Left ventricle myocardium superior (tissue), 1 donor: ENCODE measurements around the gene GTF2A2. TPM values are rescaled to one million over a fixed set of nuclear protein-coding genes. Genes with fewer than 3 reads are reported as not detected.
"Not testable (repeated sequence)": the region's sequence is repeated elsewhere in the genome, so short reads cannot be mapped to it uniquely, and the experiment has no call there.

Experiments
- ATAC-seq: fragments of 200-7000 bp; cut with Tn5 transposase; one replicate; pipeline ENCODE4 v1.9.1; 2020; ENCODE audit warnings: mild to moderate bottlenecking, moderate library complexity
- DNase-seq: peaks from one replicate; pipeline ENCODE4 v3.0.0-alpha.2; 2020
- intact Hi-C: fragments of 100-400 bp; cut with micrococcal nuclease; formaldehyde crosslinking; loops from one replicate; pipeline ENCODE4 v1.11.0; 2022
- long read RNA-seq: library from polyadenylated mRNA; unstranded; transcript quantifications from one replicate; pipeline ENCODE4 v2.0.0, GENCODE V29; 2021
- total RNA-seq: library from RNA; stranded (reverse); fragmentation: NEBNext Ultra II Directional; extraction: Animal tissue kit (Norgen Biotek cat#: 25700); gene quantifications from one replicate; pipeline ENCODE4 v1.2.1, GENCODE V29; 2021
- donor health status: DM: no; HTN: yes; CAD: no; lungs with severe emphysema.

GTF2A2 gene
- 121 TPM for total RNA-seq
- long read RNA-seq, transcript GTF2A2-202 (5 exons, 1,582 nt): major isoform, 53 of 57 reads
- long read RNA-seq, partial matches to known transcripts: 0 of 57 reads
- long read RNA-seq, other reads (novel, unspliced or antisense): 0 of 57 reads

GRCh38 chr15:59656897-59657634 lies at the start of gene GTF2A2:
GTF2A2 (minus strand) TSS chr15:59657515; CDS start chr15:59652277, 5,238 bp downstream.
- peak; percentile 96 for DNase-seq
- peak; percentile 100 for ATAC-seq
- intact Hi-C loops: no loop called here

DNA sequence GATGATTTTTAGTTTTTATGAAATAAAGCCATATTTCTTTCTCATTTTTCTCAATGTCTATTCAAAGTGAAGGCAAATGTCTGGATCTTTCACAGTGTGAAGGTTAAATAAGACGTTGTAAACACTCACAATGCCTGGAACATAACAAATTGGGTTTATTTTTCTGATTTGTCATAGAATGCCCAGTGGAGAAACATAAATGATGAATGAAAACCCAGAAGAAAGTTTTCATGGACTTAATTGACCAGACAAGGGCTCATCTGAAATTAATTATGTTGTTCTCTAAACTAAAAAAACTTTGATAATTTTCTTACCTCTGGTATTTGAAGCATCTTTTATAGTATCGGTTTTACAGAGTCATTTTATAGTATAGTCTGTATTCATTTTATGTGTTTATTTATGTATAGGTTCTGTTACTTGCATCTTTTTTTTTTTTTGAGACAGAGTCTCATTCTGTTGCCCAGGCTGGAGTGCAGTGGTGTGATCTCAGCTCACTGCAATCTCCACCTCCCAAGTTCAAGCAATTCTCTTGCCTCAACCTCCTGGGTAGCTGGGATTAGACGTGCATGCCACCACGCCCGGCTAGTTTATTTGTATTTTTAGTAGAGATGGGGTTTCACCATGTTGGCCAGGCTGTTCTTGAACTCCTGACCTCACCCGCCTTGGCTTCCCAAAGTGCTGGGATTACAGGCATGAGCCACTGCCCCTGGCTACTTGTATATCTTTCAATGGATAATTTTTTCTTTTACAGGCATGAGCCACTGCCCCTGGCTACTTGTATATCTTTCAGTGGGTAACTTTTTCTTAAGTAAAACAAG lies 46.9 kb upstream of the GTF2A2 start:
- intact Hi-C loops: no loop called here
- DNase-seq (no peak), ATAC-seq (no peak)

DNA sequence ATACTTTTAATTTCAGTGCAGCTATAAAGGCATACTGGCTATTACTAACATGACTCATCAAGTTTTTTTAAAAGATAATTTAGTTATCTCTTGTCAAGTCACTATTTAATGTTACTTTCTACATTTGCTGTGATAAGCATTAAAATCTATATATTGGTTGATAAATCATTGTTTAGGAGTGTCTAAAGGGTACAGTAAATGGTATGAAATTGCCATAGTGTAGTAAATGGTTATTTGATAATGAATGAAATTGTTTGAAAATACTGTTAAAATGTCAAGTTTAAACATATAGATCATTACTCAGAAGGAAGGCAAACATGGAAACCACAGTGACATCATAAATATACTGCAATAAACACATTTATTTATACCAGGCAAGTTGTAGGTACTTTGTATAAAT lies 45.0 kb upstream of the GTF2A2 start:
- no peak for DNase-seq
- no peak for ATAC-seq
- intact Hi-C loops: no loop called here

GRCh38 chr15:59701880-59702279 lies 44.6 kb upstream of the GTF2A2 start:
- intact Hi-C loops: no loop called here

GRCh38 chr15:59699810-59700431 lies 42.6 kb upstream of the GTF2A2 start:
- intact Hi-C loops: no loop called here
- no peak for DNase-seq
- ATAC-seq: no peak

More at GRCh38 chr15:59701880-59702279, 44.6 kb upstream of the GTF2A2 start:
- no peak for DNase-seq
- no peak for ATAC-seq

DNA sequence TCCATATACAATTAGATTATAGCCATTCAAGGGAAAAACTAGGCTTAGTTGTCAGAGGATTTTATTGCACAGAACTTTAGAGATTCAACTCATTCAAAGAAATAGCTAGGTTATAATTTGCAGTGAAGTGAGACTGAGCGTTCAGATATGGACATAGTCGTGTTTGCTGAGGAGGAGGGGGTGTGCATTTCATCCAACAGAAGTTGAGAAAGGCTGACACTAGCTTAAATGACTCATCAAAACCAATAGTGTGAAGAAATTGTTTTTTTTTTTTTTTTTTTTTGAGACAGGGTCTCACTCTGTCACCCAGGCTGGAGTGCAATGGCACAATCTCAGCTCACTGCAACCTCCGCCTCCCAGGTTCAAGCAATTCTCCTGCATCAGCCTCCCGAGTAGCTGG lies 40.8 kb upstream of the GTF2A2 start:
- ATAC-seq, DNase-seq, intact Hi-C loops: not testable (repeated sequence)

DNA sequence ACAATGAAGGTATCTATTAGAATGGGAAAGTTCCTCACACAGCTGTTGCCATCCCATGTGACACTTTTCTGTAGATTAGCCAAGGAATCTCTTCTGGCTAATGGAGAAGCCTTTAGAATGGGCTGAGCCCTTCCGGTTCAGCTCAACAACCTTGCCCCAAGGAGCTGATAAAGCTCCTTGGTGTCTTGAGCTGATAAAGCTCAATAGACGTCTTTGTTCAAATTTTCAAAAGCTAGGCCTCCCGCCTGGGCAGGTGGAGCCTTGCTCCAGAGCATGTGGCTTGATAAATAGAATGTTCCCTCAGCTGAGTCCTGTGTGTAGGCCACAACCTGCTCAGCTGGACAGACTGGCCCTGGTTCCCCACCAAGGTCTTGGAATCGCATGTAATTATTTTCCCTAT lies 39.0 kb upstream of the GTF2A2 start:
- no peak for ATAC-seq
- DNase-seq: no peak
- intact Hi-C loops: no loop called here

GRCh38 chr15:59694779-59695178 lies 37.5 kb upstream of the GTF2A2 start:
- intact Hi-C loops: no loop called here
- DNase-seq: no peak

DNA sequence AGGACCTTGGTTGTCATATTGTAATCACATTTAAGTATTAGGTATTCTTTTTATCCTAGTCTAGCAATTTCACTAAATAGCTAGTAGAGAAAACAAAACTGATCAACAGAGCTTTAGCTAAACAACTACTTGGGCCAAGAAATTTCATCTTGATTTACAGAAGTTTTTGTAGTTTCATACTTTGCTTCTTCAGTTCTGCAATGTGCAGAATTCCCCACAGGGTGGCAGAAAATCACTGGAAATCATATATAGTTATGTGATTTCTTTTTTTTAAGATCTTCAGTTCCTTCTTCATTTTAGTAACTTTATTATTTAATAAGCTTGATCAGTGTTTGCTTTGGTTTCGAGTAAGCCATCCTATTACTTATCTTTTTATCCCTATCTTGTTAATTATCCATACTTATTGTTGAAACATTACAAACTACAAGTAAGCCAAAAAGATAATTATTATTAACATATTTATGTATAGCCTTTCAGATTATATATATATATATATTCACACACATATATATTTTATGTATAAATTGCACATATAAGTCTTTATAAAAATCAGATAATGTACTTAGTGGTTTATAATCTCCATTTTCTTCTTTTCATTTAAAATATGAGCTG lies 34.0 kb upstream of the GTF2A2 start:
- DNase-seq (no peak), ATAC-seq (no peak)
- intact Hi-C loops: no loop called here

More at GRCh38 chr15:59694779-59695178, 37.5 kb upstream of the GTF2A2 start:
- no peak for ATAC-seq

DNA sequence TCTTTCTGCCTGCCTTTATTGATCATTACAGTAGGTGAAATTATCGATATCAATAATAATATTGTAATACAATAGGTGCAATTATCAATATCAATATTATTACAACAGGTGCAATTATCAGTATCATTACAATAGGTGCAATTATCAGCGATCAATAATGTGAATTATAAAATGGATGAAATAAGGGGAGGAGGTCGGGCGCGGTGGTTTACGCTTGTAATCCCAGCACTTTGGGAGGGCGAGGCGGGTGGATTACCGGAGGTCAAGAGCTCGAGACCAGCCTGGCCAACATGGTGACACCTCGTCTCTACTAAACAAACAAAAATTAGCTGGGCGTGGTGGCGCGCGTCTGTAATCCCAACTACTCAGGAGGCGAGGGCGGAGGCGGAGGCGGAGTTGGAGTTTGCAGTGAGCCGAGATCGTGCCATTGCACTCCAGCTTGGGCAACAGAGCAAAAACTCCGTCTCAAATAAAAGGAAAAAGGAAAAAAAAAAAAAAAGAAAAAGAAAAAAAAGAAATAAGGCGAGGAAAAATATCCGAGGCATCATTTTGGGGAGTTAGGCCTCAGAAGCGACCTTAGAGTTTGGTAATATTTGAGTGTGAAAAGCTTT lies 32.4 kb upstream of the GTF2A2 start:
- intact Hi-C loops: no loop called here
- DNase-seq (peak; percentile 91), ATAC-seq (peak; percentile 75)

- intact Hi-C loops: no loop called here
- peak; percentile 98 for ATAC-seq
Observed at GRCh38 chr15:59688782-59689625, 31.7 kb upstream of the GTF2A2 start, which contains the start of gene BNIP2. BNIP2 (minus strand) TSS chr15:59689320; CDS start chr15:59682457, 6,863 bp downstream.

DNA sequence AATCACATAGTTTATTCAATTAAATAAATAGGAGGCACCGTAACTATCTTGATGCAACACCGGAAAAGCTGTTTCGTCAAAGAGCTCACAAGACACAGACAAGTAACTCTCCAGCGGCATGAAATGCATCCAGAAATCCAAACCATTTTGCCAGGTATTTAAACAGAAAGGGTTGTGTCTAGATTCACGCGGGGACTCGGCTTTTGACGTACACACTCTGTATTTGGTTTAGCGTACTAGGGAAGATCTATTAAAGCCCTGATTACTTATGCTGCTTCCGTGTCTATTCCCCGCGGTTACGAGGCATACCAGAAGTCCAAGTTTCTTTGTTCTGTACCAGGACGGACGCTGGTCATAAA lies 31.1 kb upstream of the GTF2A2 start:
- DNase-seq (no peak), ATAC-seq (no peak)
- intact Hi-C loops: no loop called here

More at GRCh38 chr15:59688782-59689625, 31.7 kb upstream of the GTF2A2 start, which contains the start of gene BNIP2:
- peak; percentile 100 for DNase-seq

DNA sequence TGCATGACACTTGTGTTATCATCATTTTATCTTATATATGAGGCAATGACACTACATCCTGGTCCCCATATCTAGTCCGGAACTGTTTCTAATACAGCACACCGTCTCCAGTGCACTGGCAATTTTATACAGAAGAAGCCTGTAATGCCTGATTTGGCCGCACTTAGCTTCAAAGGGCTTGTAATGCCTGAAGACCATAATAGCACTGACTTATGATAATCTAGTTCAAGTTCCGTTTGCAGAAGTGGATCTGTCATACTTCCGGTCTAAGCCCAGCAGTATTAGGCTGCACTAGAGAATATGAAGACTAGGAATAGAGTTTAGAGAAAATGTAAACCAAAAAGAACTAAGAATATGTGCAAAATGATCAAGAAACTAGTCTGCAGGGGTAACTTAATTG lies 30.5 kb upstream of the GTF2A2 start:
- ATAC-seq: no peak
- intact Hi-C loops: no loop called here
- no peak for DNase-seq

DNA sequence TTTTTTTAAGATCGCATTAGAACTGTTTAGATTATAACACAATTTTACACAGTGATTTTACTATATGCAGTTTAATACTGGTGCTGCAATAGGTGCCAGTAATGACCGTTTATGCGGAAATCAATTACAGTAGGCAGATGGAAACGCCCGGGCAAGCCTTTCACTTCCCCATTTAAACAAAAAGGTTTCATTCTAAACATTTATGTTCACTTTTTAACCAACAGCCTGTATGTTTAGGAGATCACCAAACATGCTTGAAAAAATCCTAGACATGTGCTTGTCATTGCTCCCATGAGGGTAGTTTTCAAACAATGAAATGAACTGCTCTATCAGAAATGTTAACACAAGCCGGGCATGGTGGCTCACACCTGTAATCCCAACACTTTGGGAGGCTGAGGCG lies 29.1 kb upstream of the GTF2A2 start:
- DNase-seq (no peak), ATAC-seq (no peak)
- intact Hi-C loops: no loop called here

DNA sequence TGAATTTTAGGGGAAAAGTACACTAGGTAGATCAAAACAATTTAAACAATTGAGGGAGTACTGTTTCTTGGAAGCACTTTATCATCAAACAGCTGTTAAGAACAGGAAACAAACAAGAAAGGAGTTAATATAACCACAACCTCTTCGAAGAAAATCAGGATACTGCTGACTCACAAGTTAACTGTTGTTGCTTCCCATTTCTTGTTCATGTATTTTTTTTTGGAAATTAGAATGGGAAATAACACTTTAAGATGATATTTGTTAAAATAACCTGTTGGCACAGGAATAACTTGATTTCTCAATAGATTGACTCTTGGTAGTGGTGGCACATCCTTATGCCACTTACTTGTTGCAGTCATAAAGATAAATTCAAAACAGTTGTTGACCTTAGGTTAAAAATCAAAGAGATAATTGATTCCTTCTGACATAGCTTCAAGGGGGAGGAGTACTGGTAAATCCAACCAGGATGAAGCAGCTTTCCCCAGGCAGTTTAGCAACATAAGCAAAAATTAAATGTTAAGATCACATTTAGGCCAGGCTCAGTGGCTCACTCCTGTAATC lies 28.5 kb upstream of the GTF2A2 start:
- ATAC-seq: no peak
- DNase-seq: no peak
- intact Hi-C loops: no loop called here

- intact Hi-C loops: no loop called here
- no peak for DNase-seq
- no peak for ATAC-seq
Observed at GRCh38 chr15:59680870-59681269, 23.6 kb upstream of the GTF2A2 start.

GRCh38 chr15:59680346-59680745 lies 23.0 kb upstream of the GTF2A2 start:
- no peak for DNase-seq
- intact Hi-C loops: no loop called here
- ATAC-seq: no peak

DNA sequence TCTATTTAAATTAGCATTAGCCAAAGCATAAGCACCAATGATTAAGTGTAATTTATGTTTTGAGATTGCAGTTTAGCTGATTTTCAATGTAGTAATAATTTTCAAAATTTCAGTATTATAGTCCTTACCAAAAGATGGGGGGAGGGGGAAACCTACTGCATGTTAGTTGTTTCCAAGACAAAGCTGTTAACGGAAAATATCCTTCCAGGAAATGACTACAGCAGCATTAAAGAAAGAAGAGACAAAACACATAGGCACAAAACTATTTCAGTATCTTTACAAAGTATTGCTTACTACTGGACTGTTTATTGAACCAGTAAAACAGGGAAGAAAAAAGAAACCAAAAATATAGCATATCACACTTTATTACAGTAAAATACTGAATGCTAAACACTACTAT lies 21.3 kb upstream of the GTF2A2 start:
- DNase-seq: no peak
- intact Hi-C loops: no loop called here
- no peak for ATAC-seq
